ENCODE results near the gene TRMT1.
A peak's percentile ranks its signal among the peaks of the same experiment; 100 is the strongest.

Gene TRMT1

GRCh38 chr19:13089857-13090507, 26.6 kb downstream of the TRMT1 start:
- no peak for DNase-seq

- DNase-seq: peak; percentile 56
Measured at GRCh38 chr19:13089139-13089856, 27.2 kb downstream of the TRMT1 start.

DNA sequence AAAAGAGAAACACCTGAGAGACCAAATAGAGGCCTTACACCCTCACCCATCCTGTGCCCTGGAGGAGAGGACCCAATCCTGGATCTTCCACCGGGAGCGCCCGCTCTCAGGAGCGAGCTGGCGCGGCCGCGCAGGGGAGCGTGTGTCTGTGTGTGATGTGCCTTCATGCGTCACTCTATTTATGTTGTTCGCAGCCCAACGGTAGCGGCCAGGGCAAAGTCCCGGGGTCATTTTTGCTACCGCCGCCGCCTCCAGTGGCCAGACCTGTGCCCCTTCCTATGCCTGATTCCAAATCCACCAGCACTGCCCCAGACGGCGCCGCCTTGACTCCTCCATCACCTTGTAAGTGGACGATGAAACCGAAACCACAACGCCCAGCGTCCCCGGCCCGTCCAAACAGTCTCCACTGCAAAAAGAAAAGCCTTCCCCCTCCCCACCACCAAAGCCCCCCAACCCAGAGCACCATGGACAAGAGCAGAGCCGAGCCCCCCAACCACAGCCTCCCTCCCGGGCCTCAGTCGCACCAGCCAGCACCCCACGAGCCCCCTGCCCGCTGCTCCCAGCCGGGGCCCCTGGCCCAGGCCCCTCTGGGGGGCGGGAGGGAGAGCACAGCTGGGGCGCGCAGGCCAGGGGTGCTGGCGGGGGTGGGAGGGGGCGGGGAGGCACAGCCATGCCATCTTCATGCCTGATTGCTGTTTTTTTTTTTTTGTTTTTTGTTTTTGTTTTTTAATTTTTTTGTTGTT, 28.6 kb downstream of the TRMT1 start:
- DNase-seq: no peak

DNA sequence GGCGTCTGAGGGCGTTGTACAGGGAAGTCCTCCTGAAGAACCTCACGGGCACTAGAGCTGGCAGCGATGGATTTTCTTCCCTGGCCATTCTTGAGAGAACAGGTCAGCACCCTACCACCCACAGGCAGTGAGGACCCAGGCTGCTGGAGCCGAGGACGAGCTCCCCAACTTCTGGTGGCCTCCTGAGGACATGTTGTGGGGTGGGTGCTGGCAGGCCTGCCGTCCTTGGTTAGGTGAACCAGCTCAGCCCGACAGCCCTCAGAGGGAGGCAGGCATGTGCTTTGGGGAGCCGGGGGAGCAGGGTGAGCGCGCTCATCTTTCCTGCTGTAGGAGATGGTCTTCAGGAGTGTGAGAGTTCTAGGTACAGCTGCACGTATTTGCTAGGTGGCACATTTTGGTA, 29.2 kb downstream of the TRMT1 start:
- no peak for DNase-seq

GRCh38 chr19:13086341-13086740, 30.2 kb downstream of the TRMT1 start:
- DNase-seq: no peak

DNA sequence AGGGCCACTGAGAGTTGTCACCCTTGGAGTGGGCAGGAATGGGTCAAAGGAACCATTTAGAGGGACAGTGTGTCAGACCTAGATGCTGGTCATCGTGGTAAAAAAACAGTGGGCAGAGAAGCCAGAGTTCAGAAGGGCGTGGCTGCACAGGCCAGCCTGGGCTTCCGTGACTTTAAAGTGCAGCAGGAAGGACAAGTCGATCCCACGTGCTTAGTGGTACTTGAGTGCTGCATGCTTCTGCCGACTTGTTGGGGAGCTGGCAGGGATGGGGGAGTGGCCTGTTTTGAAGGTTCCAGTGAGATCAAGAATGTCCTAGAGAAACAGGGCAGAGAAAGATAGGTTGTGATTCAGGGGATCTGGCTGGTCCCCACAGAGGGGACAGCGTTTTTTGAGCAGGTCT, 30.9 kb downstream of the TRMT1 start:
- DNase-seq: peak; percentile 26

- no peak for DNase-seq
Measured at GRCh38 chr19:13083627-13084026, 32.9 kb downstream of the TRMT1 start.

DNA sequence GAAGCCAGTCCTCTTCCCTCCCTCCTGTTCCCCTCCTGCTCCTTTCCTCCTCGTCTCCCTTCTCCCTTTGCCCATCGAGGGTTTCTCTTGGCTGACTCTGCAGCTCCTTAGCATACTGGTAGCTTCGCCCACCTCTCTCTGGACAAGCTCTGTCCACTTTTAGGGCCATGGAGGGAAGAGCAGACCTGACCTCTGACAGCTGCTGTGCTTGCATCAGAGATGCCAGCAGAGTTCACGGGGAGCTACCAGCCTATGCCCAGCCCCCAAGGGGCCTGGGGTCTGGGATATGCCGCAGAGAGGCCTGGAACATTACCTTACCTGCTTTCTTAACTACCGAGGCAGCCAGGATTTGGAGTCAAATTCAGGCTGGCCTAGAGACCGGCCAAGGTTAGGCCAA, 33.5 kb downstream of the TRMT1 start:
- no peak for DNase-seq

DNA sequence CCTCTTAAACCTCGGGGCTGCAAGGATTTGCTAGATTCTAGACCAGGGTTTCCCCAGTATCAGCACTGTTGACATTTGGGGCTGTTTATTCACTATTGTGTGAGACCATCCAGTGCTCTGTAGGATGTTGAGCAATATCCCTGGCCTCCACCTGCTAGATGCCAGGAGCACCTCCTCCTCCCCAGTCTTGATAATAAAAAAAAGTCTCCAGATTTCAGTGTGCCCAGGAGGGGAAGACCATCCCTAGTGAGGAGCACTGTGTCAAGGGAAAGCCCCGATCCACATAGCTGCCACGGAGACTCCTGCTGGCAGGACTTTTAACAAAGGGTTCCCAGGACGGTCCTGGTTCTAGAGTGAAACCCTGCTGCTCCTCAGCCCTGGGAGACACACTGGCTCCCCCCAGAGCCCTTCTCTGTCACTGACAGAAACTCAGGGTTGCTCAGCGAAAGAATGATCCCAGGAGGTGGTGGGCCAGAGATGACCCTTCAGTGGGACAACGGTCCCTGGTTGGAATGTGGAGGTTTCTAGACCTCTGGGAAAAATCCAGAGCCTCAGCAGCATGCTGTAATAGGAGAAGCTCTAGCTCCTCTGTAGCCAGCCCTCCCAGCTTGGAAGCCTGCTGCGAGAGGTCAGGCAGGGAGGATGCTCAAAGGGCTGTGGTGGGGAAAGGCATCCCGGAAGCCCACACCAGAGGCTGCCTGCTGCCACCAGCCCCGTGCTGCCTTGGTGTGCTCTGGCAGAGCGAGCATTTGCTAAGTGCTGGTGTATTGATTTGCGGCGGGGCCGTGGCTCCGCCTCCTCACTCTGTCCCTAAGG, 34.1 kb downstream of the TRMT1 start:
- DNase-seq: peak; percentile 64

- peak; percentile 90 for DNase-seq
Measured at GRCh38 chr19:13079542-13079986, 37.0 kb downstream of the TRMT1 start.

DNA sequence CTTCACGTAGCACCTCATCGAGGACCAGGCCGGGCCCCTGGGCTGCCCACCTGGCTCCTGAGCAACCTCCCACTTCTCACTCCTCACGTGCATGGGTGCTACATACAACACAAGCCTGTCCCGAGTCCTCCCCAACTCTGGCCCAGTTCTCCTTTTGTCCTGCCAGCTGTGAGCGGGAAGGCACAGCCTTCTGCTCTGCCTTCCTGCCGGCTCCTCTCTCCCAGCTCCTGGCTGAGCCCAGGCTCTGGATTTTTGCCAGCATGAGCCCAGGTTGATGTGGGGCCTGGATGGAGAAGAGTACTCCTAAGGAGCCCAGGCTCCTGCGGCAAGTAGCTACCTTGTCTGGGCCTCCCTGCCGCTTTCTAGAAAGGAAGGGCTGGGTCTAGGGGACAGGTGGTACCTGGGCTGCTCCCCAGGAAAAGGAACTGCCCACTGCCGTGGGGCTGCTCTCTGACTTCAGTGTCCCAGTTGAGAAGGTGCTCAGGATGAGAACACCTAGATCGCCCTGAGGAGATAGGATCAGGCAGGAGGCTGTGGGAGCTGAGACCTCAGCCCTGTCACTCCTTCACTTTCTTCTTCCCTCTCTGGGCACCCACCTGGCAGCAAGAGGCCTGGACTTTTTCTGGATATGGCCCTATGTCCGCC, 37.5 kb downstream of the TRMT1 start:
- no peak for DNase-seq

DNA sequence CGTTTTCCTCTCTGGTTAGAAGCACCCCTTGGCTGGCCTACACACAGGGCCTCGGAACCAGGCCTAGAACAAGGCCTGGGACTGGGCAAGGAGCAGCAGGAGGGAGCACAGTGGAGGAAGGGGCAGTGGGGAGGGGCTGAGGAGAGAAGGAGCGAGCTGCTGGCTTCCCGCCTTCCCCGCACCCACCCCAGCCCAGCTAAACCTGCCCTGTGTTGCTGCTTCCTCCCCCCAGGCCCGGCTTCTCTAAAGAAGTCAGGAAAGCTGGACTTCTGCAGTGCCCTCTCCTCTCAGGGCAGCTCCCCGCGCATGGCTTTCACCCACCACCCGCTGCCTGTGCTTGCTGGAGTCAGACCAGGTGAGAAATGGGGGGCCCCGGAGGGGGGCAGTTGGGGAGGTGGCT, 38.2 kb downstream of the TRMT1 start:
- DNase-seq: peak; percentile 19

DNA sequence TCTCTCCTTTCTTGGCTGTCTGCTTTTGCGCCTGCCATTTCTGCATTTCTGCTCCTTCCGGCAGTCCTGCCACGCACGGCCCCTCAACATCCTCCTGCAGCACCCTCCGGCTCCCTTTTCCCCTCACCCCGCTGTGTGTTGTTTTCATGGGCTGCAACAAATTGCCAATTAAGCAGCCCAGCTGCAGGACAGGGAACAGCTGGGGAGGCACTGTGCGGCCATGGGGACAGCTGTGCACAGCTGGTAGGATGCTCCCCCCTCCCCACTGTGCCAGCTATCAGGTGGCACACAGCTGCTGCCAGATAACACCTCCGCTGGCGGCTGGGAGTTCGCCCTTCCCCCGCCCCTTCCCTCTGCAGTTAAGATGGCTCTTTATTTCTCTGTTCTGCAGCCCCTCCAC, 39.3 kb downstream of the TRMT1 start:
- DNase-seq: peak; percentile 91

DNA sequence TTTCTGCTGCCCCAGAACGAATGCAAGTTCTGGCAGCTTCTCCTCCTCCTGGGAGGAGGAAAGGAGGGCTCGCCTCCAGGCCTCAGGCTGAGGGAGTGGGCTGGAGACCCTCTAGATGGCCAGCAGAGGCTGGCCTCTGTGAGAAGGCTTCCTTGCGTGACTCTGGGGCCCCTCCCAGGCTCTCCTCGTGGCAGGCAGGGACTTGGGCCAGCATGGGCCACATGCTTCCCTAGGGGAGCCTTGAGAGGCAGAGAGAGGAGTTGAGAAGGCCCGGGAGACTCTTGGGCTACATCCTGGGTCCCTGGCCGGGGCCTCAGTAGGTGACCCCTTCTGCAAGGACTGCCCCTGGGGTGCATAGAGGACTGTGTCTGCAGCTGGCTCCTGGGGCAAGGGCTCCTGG, 39.8 kb downstream of the TRMT1 start:
- DNase-seq: peak; percentile 41

- peak; percentile 58 for DNase-seq
Measured at GRCh38 chr19:13076320-13076719, 40.2 kb downstream of the TRMT1 start.

DNA sequence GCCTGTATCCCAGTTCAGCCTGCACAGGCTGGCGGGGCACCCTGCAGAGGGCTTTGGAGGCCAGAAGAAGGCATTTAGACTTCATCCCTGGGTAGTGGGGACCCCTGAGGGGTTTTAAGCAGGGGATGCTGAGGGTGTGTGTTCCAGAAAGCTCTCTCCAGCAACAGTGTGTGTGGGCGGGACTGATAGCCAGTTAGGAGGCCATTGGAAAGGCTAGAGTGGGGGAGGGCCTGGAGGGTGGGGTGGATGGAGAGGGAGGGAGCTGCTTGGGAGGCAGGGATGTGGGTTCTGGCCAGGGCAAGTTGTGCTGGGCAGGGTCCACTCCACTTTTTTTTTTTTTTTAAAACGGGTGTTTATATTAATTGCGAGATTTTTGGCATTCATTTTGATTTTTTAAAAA, 42.2 kb downstream of the TRMT1 start:
- peak; percentile 32 for DNase-seq

GRCh38 chr19:13073263-13073662, 43.3 kb downstream of the TRMT1 start:
- DNase-seq: no peak

GRCh38 chr19:13072188-13072908, 44.2 kb downstream of the TRMT1 start:
- DNase-seq: peak; percentile 60

- no peak for DNase-seq
Measured at GRCh38 chr19:13071444-13072187, 44.9 kb downstream of the TRMT1 start.

DNA sequence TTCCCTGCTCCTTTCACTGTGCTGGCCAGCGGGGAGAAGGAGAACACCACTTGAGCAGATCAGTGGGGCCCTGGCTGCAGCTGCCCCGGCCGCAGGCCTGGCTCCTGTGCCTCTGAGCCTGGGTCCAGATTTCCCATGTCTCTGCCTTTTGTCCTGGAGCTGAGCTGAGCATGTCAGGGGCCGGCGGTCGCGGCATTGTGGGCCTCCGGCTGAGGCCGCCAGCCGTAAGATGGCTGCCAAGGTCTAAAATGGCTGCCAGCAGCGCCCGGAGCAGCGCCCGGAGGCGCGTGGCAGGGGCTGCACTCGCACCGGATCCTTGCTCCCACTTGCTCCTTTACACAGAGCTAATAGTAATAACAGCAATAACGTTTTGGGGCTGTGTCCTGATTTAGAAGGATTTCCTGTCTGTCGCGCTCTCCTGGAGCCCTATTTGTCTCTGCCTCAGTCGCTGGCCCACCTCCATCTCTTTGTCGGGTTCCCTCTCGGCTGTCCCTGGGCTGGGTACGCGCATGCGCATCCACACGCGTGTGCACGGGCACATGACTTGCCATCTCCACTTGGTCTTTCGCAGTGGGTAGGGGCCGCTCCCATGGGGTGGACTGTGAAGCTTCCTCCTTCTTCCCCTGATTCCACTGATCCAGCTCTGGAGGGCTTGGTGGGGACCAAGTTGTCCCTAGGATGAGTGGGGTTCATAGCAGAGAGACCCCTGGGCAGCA, 46.0 kb downstream of the TRMT1 start:
- no peak for DNase-seq

Measured in hematopoietic multipotent progenitor cell treated with erythropoietin and hydrocortisone succinate and interleukin-3 and kit ligand, for 8 days (in vitro differentiated cells).